GM12878 (cell line): ENCODE results near the gene WFS1. TPM values are rescaled to one million over a fixed set of nuclear protein-coding genes. Genes with fewer than 3 reads are reported as not detected.

Experiments
- ATAC-seq: fragments of 200-7000 bp; cut with Tn5 transposase; 3 replicates; pipeline ENCODE4 v1.9.1; 2020; ENCODE audit warnings: mild to moderate bottlenecking, moderate library complexity
- BruUV-seq: library from RNA; stranded (reverse); fragments of 400-500 nt; replicated peaks from 2 replicates; lab custom pipeline; 2021; lab: Mats Ljungman, UMichigan
- CTCF ChIA-PET: fragments of 300-600 bp; sonication (Branson Sonifier 250); formaldehyde crosslinking; extraction: SDS; loops from one replicate; lab custom pipeline; 2021; ENCODE audit warnings: inconsistent platforms; lab: Yijun Ruan, JAX
- POLR2A ChIA-PET: fragments of 350-600 bp; formaldehyde crosslinking; extraction: SDS; loops from one replicate; lab custom pipeline; 2021; ENCODE audit warnings: inconsistent platforms; lab: Charles Lee
- RAD21 ChIA-PET: fragments of 300-600 bp; sonication (Branson Sonifier 250); formaldehyde crosslinking; loops from one replicate; lab custom pipeline; 2023; ENCODE audit warnings: antibody characterized with exemption; ENCODE audit not compliant: unreplicated experiment; lab: Charles Lee
- SMC1A ChIA-PET: fragments of 300-600 bp; sonication (Branson Sonifier 250); formaldehyde crosslinking; loops from one replicate; lab custom pipeline; 2023; ENCODE audit not compliant: unreplicated experiment, uncharacterized antibody; lab: Charles Lee
- DNase-seq: peaks from one replicate; pipeline ENCODE4 v3.0.0-alpha.2; 2011; ENCODE audit warnings: low read depth, low spot score
- FAIRE-seq: peaks from 3 replicates; lab custom pipeline; 2011; peaks lifted over from hg19 to GRCh38; lab: Jason Lieb, UNC
- H2AFZ ChIP-seq: 2 replicates; pipeline ENCODE4 v1.6.0; 2011; ENCODE audit warnings: low read depth, low read length, control low read depth; ENCODE audit not compliant: control insufficient read depth
- H3K27ac ChIP-seq: 2 replicates; pipeline ENCODE4 v1.5.1; 2011; ENCODE audit warnings: control low read depth; ENCODE audit not compliant: control insufficient read depth, insufficient read depth
- H3K27me3 ChIP-seq, 2 experiments: replicated peaks in 1 of 2; 2 replicates each; pipeline versions ENCODE4 v1.6.0 to v1.6.1; 2011; ENCODE audit warnings: low read length in 1 of 2; ENCODE audit not compliant: control insufficient read depth in 2 of 2, insufficient read depth in 2 of 2
- H3K36me3 ChIP-seq, 2 experiments: 2 replicates each; pipeline ENCODE4 v1.5.1; 2011; ENCODE audit warnings: low read length in 1 of 2; ENCODE audit not compliant: control insufficient read depth in 2 of 2, insufficient read depth in 2 of 2
- H3K4me1 ChIP-seq: 2 replicates; pipeline ENCODE4 v1.6.1; 2011; ENCODE audit warnings: mild to moderate bottlenecking, low read length, moderate library complexity, mixed read lengths; ENCODE audit not compliant: control insufficient read depth, insufficient read depth
- H3K4me2 ChIP-seq: 2 replicates; pipeline ENCODE4 v1.6.0; 2011; ENCODE audit warnings: control low read depth; ENCODE audit not compliant: control insufficient read depth, insufficient read depth
- H3K4me3 ChIP-seq: fragments of 200-600 bp; sonication (generic); 2 replicates; pipeline ENCODE4 v1.5.1; 2016
- H3K79me2 ChIP-seq: 2 replicates; pipeline ENCODE4 v1.6.0; 2011; ENCODE audit warnings: low read length; ENCODE audit not compliant: control insufficient read depth, insufficient read depth
- H3K9ac ChIP-seq: 2 replicates; pipeline ENCODE4 v1.8.0; 2011; ENCODE audit warnings: low read length, control low read depth, mixed read lengths; ENCODE audit not compliant: control insufficient read depth, insufficient read depth
- H3K9me3 ChIP-seq: replicated peaks from 3 replicates; pipeline ENCODE4 v1.5.1; 2011; ENCODE audit warnings: mild to moderate bottlenecking, low read length; ENCODE audit not compliant: control insufficient read depth, insufficient read depth
- H4K20me1 ChIP-seq: 2 replicates; pipeline ENCODE4 v1.6.0; 2011; ENCODE audit not compliant: control insufficient read depth, insufficient read depth
- CBX3 ChIP-seq: fragments of 200-600 bp; sonication (generic); IDR thresholded peaks from 2 replicates; pipeline ENCODE4 v1.6.1; 2016; ENCODE audit warnings: low read depth, borderline replicate concordance
- ELK1 ChIP-seq: IDR thresholded peaks from 2 replicates; pipeline ENCODE4 v1.6.1; 2012; ENCODE audit warnings: low read depth, low read length, improper control_type of control experiment
- RFX5 ChIP-seq: IDR thresholded peaks from 2 replicates; pipeline ENCODE4 v1.6.1; 2011; ENCODE audit warnings: low read depth, low read length, improper control_type of control experiment
- USF1 ChIP-seq: IDR thresholded peaks from 2 replicates; pipeline ENCODE4 v1.6.1; 2011; ENCODE audit warnings: borderline replicate concordance, low read depth, mild to moderate bottlenecking, moderate library complexity, mixed read lengths, low read length; ENCODE audit not compliant: insufficient read depth; ENCODE audit errors: extremely low read length
- ZNF274 ChIP-seq: IDR thresholded peaks from one replicate; pipeline ENCODE4 v1.8.0; 2011; ENCODE audit not compliant: insufficient read length, insufficient read depth
- ZNF592 ChIP-seq: fragments of 450-650 bp; IDR thresholded peaks from 2 replicates; pipeline ENCODE4 v1.6.1; 2017; ENCODE audit warnings: mild to moderate bottlenecking, moderate library complexity
- WGBS: methylation state at CpG from one replicate; pipeline ENCODE4 v1.1.6; 2016; ENCODE audit warnings: low lambda C conversion rate; ENCODE audit not compliant: insufficient replicate concordance, insufficient coverage; ENCODE audit errors: missing lambda C conversion rate; 5-methylcytosine and 5-hydroxymethylcytosine counted together
- in situ Hi-C: fragments of 300-500 bp; cut with MboI; formaldehyde crosslinking; loops from 9 replicates; pipeline ENCODE4 v1.14.3; 2018; ENCODE audit warnings: mixed read lengths
- intact Hi-C: fragments of 100-400 bp; cut with micrococcal nuclease; formaldehyde crosslinking; loops from one replicate; pipeline ENCODE4 v1.14.2; 2022; ENCODE audit not compliant: unreplicated experiment
- polyA plus RNA-seq, 11 experiments: library from polyadenylated mRNA; depleted of rRNA in 4 of 11; unstranded in 6 of 11; stranded (reverse) in 5 of 11; fragments of >200 nt; fragmentation: Nextera tagmentation in 4 of 11; fragmentation: Illumina TruSeq in 1 of 11; extraction: Ambion mirVana in 4 of 11; extraction: Trizol in 1 of 11; gene quantifications; 1 replicate in 1 of 11; 2 replicates in 10 of 11; pipeline versions ENCODE4 v1.2.1 to v1.2.3, GENCODE V29; 2011 to 2016; ENCODE audit warnings: inconsistent platforms in 2 of 11, missing spikeins in 2 of 11, low read depth in 1 of 11
- total RNA-seq, 4 experiments: library from RNA; depleted of rRNA in 3 of 4; stranded (reverse); fragments of >200 nt in 3 of 4; fragmentation: Illumina TruSeq in 1 of 4; extraction: Trizol in 1 of 4; gene quantifications; 2 replicates each; pipeline versions ENCODE4 v1.2.1 to v1.2.3, GENCODE V29; 2013 to 2021

The WFS1 gene
- total and polyA plus RNA-seq, 10 of the 15 experiments (the other 5 are each of a cell fraction or from before 2014, with no cell fraction given): 0.31 to 4.7 (median 2.0) TPM

GRCh38 chr4:6296026-6296425 is 26.4 kb downstream of the WFS1 start:
- ChIA-PET RAD21 (interaction anchor here (1.3 kb wide), 1 partner anchor 32 kb away, joined by 4 read pairs; no protein-coding TSS in a partner anchor), CTCF (interaction anchor here (1.9 kb wide), 1 partner anchor 45 kb away, joined by 5 read pairs; no protein-coding TSS in a partner anchor), SMC1A (no interaction called here), POLR2A (no interaction called here)
- H3K9ac ChIP-seq: no peak overlapping the region
- 65% methylated on average over 9 of the region's 9 CpGs for WGBS
- H3K27ac ChIP-seq: no peak overlapping the region
- no TSS peak for BruUV-seq
- no peak overlapping the region for H2AFZ ChIP-seq
- in situ Hi-C loops: no loop called here
- H3K79me2 ChIP-seq: no peaks in the 10 kb centered on the region
- no peaks in the 10 kb centered on the region for H3K4me1 ChIP-seq
- H3K27me3 ChIP-seq: no peaks in the 10 kb centered on the region
- no peak for FAIRE-seq
- H3K4me2 ChIP-seq: no peak overlapping the region
- no peak overlapping the region for H3K4me3 ChIP-seq
- no peak for ATAC-seq
- H3K9me3 ChIP-seq: no peaks in the 10 kb centered on the region
- H4K20me1 ChIP-seq: no peaks in the 10 kb centered on the region
- intact Hi-C loops: no loop called here
- H3K36me3 ChIP-seq: no peaks in the 10 kb centered on the region
- DNase-seq: no peak
- no peak for TF ChIP-seq CBX3
- TF ChIP-seq RFX5: no peak
- no peak for TF ChIP-seq ZNF274
- TF ChIP-seq USF1: no peak
- no peak for TF ChIP-seq ELK1
- TF ChIP-seq ZNF592: no peak
